GM12864 (cell line): ENCODE measurements around the gene H19.

Experiments used
- DNase-seq: peaks from one replicate; pipeline ENCODE4 v3.0.0-alpha.2; 2011; ENCODE audit warnings: low read depth
- H3K4me3 ChIP-seq: 2 replicates; pipeline ENCODE4 v1.5.1; 2011; ENCODE audit warnings: mild to moderate bottlenecking, low read depth, low read length, control low read depth
- TF ChIP-seq, protein P1 (sequence below): IDR thresholded peaks from 2 replicates; pipeline ENCODE4 v1.5.1; 2011; ENCODE audit warnings: low read depth, mild to moderate bottlenecking, moderate library complexity, low read length, control low read depth, inconsistent platforms; ENCODE audit errors: missing control alignments

The H19 gene

DNA sequence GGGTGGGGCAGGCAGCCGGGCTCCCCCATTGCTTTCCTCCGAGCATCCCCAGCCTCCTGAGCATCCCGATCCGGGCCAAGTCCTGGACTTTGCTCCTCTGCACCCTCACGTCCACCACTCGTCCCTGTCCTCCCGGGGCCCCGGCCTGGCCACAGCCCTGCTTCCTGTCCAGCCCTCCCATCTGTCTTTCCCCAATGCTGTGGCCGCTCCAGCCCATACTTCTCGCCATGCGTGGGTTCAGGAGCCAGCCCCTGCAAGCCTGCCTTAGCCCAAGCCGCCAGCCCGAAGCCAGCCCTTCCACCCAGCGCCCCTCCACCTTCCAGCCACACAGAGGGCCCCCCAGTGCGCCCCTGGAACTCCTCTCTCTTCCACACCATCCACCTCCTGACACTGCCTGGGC is 26.7 kb downstream of the H19 start:
- H3K4me3 ChIP-seq: no peak overlapping the region
- TF ChIP-seq, protein P1, sequence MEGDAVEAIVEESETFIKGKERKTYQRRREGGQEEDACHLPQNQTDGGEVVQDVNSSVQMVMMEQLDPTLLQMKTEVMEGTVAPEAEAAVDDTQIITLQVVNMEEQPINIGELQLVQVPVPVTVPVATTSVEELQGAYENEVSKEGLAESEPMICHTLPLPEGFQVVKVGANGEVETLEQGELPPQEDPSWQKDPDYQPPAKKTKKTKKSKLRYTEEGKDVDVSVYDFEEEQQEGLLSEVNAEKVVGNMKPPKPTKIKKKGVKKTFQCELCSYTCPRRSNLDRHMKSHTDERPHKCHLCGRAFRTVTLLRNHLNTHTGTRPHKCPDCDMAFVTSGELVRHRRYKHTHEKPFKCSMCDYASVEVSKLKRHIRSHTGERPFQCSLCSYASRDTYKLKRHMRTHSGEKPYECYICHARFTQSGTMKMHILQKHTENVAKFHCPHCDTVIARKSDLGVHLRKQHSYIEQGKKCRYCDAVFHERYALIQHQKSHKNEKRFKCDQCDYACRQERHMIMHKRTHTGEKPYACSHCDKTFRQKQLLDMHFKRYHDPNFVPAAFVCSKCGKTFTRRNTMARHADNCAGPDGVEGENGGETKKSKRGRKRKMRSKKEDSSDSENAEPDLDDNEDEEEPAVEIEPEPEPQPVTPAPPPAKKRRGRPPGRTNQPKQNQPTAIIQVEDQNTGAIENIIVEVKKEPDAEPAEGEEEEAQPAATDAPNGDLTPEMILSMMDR: no peak
- no peak for DNase-seq

DNA sequence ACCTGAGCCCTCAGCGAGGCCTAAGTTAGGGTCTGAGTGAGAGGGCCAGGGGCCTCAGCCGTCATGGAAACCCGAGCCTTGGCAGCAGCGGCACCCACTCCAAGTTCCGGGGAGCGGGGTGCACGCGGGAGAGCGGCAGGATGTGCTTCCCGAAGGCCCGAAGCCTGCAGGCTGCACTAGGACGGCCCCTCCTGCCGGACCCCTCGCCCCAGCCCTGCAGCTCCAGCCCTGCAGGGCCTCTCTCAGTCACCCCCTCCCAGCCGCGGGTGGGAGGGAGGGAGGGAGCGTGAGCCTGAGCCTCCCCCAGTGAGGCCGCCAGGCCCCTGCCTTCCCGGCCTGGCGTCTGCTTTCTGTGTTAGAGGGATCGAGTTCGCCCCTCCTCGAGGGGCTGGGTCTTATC is 27.9 kb downstream of the H19 start:
- no peak overlapping the region for H3K4me3 ChIP-seq
- no peak for DNase-seq
- TF ChIP-seq, protein P1: no peak

DNA sequence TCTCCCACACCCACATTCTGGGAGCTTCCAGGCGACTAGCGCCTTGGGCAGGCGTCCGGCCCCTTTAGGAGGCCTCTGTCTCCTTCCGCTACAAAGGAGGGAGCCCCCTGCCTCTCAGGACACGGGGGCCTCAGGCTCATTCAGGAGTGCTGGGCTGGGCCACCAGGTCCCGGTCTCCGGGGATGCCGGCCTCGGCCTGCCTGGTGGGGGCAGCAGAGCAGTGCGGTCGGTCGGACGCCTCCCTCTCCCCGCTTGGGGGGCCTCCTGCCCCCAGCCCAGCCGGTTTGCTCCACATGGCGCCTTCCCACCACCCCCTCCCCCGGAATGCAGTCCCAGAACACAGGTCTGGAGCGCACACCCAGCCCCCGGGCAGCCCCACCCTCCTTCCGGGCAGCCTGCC is 28.6 kb downstream of the H19 start:
- no peak for DNase-seq
- TF ChIP-seq, protein P1: no peak
- no peak overlapping the region for H3K4me3 ChIP-seq

DNA sequence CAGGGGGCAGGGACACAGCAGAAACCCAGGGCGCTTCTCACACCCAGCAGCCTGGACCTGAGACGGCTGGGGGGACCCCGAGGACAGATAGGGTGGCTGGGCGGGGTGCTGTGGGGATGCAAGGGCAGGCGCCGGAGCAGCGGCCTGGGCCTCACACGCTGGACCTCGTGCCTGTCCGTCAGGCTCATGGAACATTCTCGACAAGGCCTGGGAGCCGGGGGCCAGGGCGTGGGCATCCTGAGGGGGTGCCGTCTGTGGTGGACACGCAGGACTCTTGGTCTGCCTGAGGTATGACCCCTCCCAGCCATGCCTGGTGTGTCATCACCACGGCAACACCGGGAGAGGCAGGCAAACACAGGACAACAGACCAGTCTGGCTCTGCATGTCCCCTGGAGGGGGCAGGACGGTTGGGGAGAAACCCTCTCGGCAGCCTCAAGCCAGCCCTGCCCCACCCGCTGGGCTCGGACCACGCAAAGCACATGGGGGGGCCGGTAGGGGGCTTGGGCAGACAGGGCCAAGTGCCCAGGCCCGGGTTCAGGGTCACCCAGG is 29.1 kb downstream of the H19 start:
- no peak for DNase-seq
- TF ChIP-seq, protein P1: no peak

DNA sequence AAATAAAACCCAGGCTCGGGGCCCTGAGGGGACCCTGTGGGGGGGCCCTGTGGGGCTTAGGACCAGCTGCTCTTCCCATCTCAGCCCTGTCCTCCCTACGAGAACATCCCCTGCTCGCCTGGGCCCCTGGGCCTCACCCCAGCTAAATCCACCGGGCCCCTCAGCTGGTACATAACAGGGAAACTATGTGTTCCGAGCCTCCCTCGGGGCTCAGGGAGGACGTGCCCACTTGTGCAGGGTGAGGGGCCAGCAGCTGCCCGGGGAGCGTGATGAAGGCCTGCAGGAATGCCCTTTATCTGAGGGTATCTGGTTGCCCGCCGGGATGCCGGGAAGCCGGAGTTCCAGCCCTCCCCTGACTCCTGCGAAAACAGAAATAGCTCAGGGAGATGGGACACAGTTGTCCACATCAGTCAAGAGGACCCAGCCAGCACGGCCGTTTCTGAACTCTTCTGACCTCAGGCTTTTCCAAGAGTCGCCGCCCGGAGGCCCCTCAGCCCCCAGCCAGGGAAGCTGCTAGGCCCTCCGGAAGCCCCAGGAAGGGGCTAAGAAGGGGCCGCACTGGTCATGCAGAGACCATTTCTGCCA is 29.9 kb downstream of the H19 start:
- no peak for DNase-seq
- TF ChIP-seq, protein P1: no peak
- no peak overlapping the region for H3K4me3 ChIP-seq

More for the DNA sequence above, 29.1 kb downstream of the H19 start:
- H3K4me3 ChIP-seq: no peak overlapping the region

- no peak overlapping the region for H3K4me3 ChIP-seq
- DNase-seq: no peak
- TF ChIP-seq, protein P1: no peak
These were observed 31.1 kb downstream of the H19 start for GRCh38 chr11:1966531-1966930.

- no peak for DNase-seq
- no peak overlapping the region for H3K4me3 ChIP-seq
- TF ChIP-seq, protein P1: no peak
These were observed 32.7 kb downstream of the H19 start for GRCh38 chr11:1964955-1965354.
